GM10248 (cell line): ENCODE results near the gene CDKN2AIP.

Experiments used
- CTCF ChIA-PET: fragments of 300-600 bp; sonication (Branson Sonifier 250); formaldehyde crosslinking; extraction: SDS; loops from one replicate; lab custom pipeline; 2021; ENCODE audit warnings: antibody characterized with exemption; lab: Yijun Ruan, JAX
- POLR2A ChIA-PET: fragments of 350-650 bp; sonication (Branson Sonifier 250); formaldehyde crosslinking; extraction: SDS; loops from one replicate; lab custom pipeline; 2020; ENCODE audit warnings: antibody characterized with exemption; lab: Yijun Ruan, JAX
- DNase-seq: peaks from one replicate; pipeline ENCODE4 v3.0.0; 2012; ENCODE audit errors: extremely low spot score
- TF ChIP-seq, protein P1 (sequence below): IDR thresholded peaks from 2 replicates; pipeline ENCODE4 v1.5.1; 2012; ENCODE audit warnings: mild to moderate bottlenecking, low read depth; ENCODE audit errors: extremely low read depth, missing control alignments, control extremely low read depth

The CDKN2AIP gene

DNA sequence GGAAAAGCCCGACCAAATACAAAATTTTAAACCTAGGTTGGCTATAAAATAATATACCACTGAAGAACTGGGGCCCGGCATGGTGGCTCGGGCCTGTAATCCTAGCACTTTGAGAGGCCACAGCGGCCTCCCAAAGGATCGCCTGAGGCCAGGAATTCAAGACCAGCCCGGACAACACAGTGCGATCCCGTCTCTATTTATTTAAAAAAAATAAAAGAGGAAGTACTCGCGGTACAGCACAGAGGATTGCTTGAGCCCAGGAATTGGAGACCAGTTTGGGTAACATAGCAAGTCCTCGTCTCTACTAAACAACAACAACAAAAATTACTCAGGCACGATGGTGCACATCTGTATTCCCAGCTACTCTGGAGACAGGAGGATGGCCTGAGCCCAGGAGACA lies 44.8 kb upstream of the CDKN2AIP start:
- POLR2A ChIA-PET: no interaction called here
- CTCF ChIA-PET: interaction anchor here (1.2 to 1.8 kb wide), 3 partner anchors 11 to 138 kb away, joined by 5 to 6 read pairs (median 5); no protein-coding TSS in a partner anchor
- no peak for DNase-seq
- TF ChIP-seq, protein P1, sequence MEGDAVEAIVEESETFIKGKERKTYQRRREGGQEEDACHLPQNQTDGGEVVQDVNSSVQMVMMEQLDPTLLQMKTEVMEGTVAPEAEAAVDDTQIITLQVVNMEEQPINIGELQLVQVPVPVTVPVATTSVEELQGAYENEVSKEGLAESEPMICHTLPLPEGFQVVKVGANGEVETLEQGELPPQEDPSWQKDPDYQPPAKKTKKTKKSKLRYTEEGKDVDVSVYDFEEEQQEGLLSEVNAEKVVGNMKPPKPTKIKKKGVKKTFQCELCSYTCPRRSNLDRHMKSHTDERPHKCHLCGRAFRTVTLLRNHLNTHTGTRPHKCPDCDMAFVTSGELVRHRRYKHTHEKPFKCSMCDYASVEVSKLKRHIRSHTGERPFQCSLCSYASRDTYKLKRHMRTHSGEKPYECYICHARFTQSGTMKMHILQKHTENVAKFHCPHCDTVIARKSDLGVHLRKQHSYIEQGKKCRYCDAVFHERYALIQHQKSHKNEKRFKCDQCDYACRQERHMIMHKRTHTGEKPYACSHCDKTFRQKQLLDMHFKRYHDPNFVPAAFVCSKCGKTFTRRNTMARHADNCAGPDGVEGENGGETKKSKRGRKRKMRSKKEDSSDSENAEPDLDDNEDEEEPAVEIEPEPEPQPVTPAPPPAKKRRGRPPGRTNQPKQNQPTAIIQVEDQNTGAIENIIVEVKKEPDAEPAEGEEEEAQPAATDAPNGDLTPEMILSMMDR: no peak

DNA sequence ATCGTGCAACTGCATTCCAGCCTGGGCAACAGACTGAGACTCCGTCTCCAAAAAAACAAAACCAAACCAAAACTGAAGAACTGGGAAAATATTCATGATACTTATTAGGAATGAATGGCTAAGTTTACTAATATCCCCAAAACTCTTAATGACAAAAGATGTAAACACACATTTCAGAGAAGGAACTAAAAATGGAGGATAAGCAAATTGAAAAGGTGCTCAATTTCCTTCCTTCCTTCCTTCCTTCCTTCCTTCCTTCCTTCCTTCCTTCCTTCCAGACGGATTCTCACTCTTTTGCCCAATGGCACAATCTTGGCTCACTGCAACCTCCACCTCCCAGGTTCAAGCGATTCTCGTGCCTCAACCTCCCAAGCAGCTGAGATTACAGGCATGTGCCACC lies 44.4 kb upstream of the CDKN2AIP start:
- ChIA-PET POLR2A (no interaction called here), CTCF (interaction anchor here (1.2 kb wide), 1 partner anchor 17 kb away, joined by 5 read pairs; no protein-coding TSS in a partner anchor)
- TF ChIP-seq, protein P1: no peak
- no peak for DNase-seq

GRCh38 chr4:183401473-183401872 lies 43.0 kb upstream of the CDKN2AIP start:
- TF ChIP-seq, protein P1: no peak
- DNase-seq: no peak
- CTCF ChIA-PET: interaction anchor here (2.1 kb wide), 1 partner anchor 13 kb away, joined by 4 read pairs; no protein-coding TSS in a partner anchor
- POLR2A ChIA-PET: no interaction called here

GRCh38 chr4:183402771-183403170 lies 41.7 kb upstream of the CDKN2AIP start:
- ChIA-PET CTCF (no interaction called here), POLR2A (no interaction called here)
- DNase-seq: no peak
- TF ChIP-seq, protein P1: no peak

DNA sequence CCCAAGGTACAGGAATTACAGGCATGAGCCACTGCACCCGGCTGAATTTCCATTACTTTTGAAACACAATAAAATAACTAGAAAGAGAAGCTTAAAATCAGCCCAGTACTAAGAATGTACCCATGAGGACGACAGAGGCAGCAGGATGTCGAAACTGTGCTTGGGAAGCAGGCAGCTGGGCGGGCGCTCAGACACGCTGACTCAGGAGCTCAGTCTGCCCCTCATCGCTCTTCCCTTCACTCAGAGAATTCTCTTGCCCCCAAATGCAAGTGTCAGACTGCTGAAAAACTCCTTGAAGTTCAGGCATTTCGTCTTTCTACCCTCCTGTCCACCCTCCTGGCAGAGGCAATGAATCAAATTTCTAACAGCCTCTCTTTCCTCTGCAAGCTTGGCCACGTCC lies 41.0 kb upstream of the CDKN2AIP start:
- ChIA-PET CTCF (interaction anchor here (1.0 kb wide), 1 partner anchor 19 kb away, joined by 3 read pairs; no protein-coding TSS in a partner anchor), POLR2A (no interaction called here)
- TF ChIP-seq, protein P1: no peak
- DNase-seq: no peak

GRCh38 chr4:183403961-183404360 lies 40.5 kb upstream of the CDKN2AIP start:
- ChIA-PET POLR2A (no interaction called here), CTCF (interaction anchor here (1.0 kb wide), 1 partner anchor 20 kb away, joined by 3 read pairs; no protein-coding TSS in a partner anchor)
- TF ChIP-seq, protein P1: no peak
- DNase-seq: no peak
